Neural progenitor cell (in vitro differentiated cells): Measurements from ENCODE around the gene WFIKKN1.

Source experiments
- CTCF ChIP-seq: fragments of 200-600 bp; sonication (generic); IDR thresholded peaks from 2 replicates; pipeline ENCODE4 v1.5.1; 2017; ENCODE audit warnings: antibody characterized with exemption, mild to moderate bottlenecking
- EZH2 ChIP-seq: fragments of 200-600 bp; sonication (generic); IDR thresholded peaks from 2 replicates; pipeline ENCODE4 v1.6.1; 2017; ENCODE audit warnings: antibody characterized with exemption, mild to moderate bottlenecking, moderate library complexity
- EZH2phosphoT487 ChIP-seq: fragments of 200-600 bp; sonication (generic); IDR thresholded peaks from 2 replicates; pipeline ENCODE4 v1.6.1; 2017; ENCODE audit warnings: antibody characterized with exemption

DNA sequence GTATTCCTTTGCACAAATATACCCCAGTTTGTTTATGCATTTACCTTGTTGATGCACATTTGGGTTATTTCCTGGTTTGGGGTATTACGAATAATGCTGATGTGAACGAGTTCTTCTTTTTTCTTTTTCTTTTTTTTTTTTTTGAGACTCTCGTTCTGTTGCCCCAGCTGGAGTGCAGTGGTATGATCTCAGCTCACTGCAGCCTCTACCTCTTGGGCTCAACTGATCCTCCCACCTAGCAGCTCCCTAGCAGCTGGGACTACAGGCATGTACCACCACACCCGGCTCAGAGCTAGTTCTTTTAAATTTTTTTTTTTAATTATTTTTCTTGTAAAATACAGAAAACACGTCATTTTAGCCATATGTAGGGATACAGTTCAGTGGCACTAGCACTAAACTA lies 26.9 kb upstream of the WFIKKN1 start:
- TF ChIP-seq CTCF (no peak), EZH2 (no peak), EZH2phosphoT487 (no peak)
